Lower leg skin (tissue), 4 donors: ENCODE data around the gene RALGAPA2. TPM values are rescaled to one million over a fixed set of nuclear protein-coding genes. Genes with fewer than 3 reads are reported as not detected.

Experiments
- DNase-seq, 2 donors: peaks; one replicate each; pipeline ENCODE4 v3.0.0-alpha.2; 2019; ENCODE audit warnings: low spot score in 2 of 2
- H3K4me3 ChIP-seq: fragments of 200-600 bp; sonication (generic); 2 replicates; pipeline ENCODE4 v1.5.1; 2017; ENCODE audit warnings: mild to moderate bottlenecking, low read depth; ENCODE audit not compliant: poor library complexity, severe bottlenecking
- CTCF ChIP-seq, 3 donors: fragments of 450-650 bp; IDR thresholded peaks; one replicate each; pipeline ENCODE4 v1.5.1; 2016; ENCODE audit warnings: antibody characterized with exemption in 3 of 3, mild to moderate bottlenecking in 3 of 3, moderate library complexity in 2 of 3
- POLR2A ChIP-seq, 2 donors: fragments of 450-650 bp; IDR thresholded peaks; one replicate each; pipeline ENCODE4 v1.6.1; 2016 to 2017; ENCODE audit warnings: antibody characterized with exemption in 2 of 2, mild to moderate bottlenecking in 1 of 2, moderate library complexity in 1 of 2
- WGBS, 2 donors: methylation state at CpG; one replicate each; pipeline ENCODE4 v1.1.5; 2018; 5-methylcytosine and 5-hydroxymethylcytosine counted together
- intact Hi-C: fragments of 100-400 bp; cut with DNase I; formaldehyde crosslinking; loops from one replicate; pipeline ENCODE4 v1.15.0; 2023; ENCODE audit warnings: low total_unique reads
- total RNA-seq, 4 donors: library from RNA; depleted of rRNA; stranded (reverse); fragments of >200 nt; gene quantifications; one replicate each; pipeline ENCODE4 v1.1.0, GENCODE V29; 2016

Gene RALGAPA2
- total RNA-seq, 4 donors from 2014 or later = 56.1 to 78.8 (median 60.8) TPM

- intact Hi-C loops = no loop called here
- TF ChIP-seq CTCF (IDR thresholded peaks at IDR 0.05) (no peak), POLR2A (IDR thresholded peaks at IDR 0.05) (no peak)
- H3K4me3 ChIP-seq = no peak overlapping the region
- DNase-seq = no peak
These were observed 7.0 kb upstream of the RALGAPA2 start for GRCh38 chr20:20719411-20719810.

- DNase-seq = no peak
- intact Hi-C loops = no loop called here
These were observed 861 bp upstream of the RALGAPA2 start for GRCh38 chr20:20713244-20713765.

GRCh38 chr20:20712004-20712473, 405 bp downstream of the RALGAPA2 start:
- H3K4me3 ChIP-seq = peak overlapping the region; percentile 84
- intact Hi-C loops = no loop called here
- peak in 1 of 2 donors; percentile 89 for DNase-seq
- TF ChIP-seq CTCF (IDR thresholded peaks at IDR 0.05) = no peak
- TF ChIP-seq POLR2A (IDR thresholded peaks at IDR 0.05) = no peak
- 2 to 3% methylated on average over 15 to 23 of the region's 33 CpGs for WGBS, 2 donors

More at GRCh38 chr20:20713244-20713765, 861 bp upstream of the RALGAPA2 start:
- 38 to 48% methylated on average over 15 of the region's 15 CpGs for WGBS, 2 donors
- H3K4me3 ChIP-seq = no peak overlapping the region
- TF ChIP-seq POLR2A (IDR thresholded peaks at IDR 0.05) (no peak), CTCF (IDR thresholded peaks at IDR 0.05) (no peak)

GRCh38 chr20:20711413-20711812, 1.0 kb downstream of the RALGAPA2 start:
- H3K4me3 ChIP-seq = peak overlapping the region; percentile 84
- TF ChIP-seq CTCF (IDR thresholded peaks at IDR 0.05) (no peak), POLR2A (IDR thresholded peaks at IDR 0.05) (no peak)
- intact Hi-C loops = no loop called here
- no peak for DNase-seq
- 28 to 35% methylated on average over 3 of the region's 3 CpGs for WGBS, 2 donors

GRCh38 chr20:20710443-20711315, 1.8 kb downstream of the RALGAPA2 start:
- no peak for TF ChIP-seq CTCF (IDR thresholded peaks at IDR 0.05)
- no peak for TF ChIP-seq POLR2A (IDR thresholded peaks at IDR 0.05)
- 32 to 46% methylated on average over 6 of the region's 6 CpGs for WGBS, 2 donors
- no peak for DNase-seq
- intact Hi-C loops = no loop called here
- no peak overlapping the region for H3K4me3 ChIP-seq
